HG03342 (cell line): ENCODE data around the gene MARCHF10.
"Not testable (repeated sequence)": the region's sequence is repeated elsewhere in the genome, so short reads cannot be mapped to it uniquely, and the experiment has no call there.

Experiments
- ATAC-seq: cut with Tn5 transposase; IDR thresholded peaks from one replicate; pipeline ENCODE4 v1.9.1; 2021; ENCODE audit warnings: mild to moderate bottlenecking, moderate library complexity; ENCODE audit not compliant: unreplicated experiment

Gene MARCHF10

GRCh38 chr17:62807812-62808575 lies at the start of gene MARCHF10:
MARCHF10 (minus strand) TSS chr17:62808314; CDS start chr17:62801735, 6,579 bp downstream.
- ATAC-seq = no peak

GRCh38 chr17:62857526-62857925 lies 49.4 kb upstream of the MARCHF10 start:
- no peak for ATAC-seq

- ATAC-seq = no peak
Observed at GRCh38 chr17:62856594-62856993, 48.5 kb upstream of the MARCHF10 start.

GRCh38 chr17:62855156-62855555 lies 47.0 kb upstream of the MARCHF10 start:
- no peak for ATAC-seq

DNA sequence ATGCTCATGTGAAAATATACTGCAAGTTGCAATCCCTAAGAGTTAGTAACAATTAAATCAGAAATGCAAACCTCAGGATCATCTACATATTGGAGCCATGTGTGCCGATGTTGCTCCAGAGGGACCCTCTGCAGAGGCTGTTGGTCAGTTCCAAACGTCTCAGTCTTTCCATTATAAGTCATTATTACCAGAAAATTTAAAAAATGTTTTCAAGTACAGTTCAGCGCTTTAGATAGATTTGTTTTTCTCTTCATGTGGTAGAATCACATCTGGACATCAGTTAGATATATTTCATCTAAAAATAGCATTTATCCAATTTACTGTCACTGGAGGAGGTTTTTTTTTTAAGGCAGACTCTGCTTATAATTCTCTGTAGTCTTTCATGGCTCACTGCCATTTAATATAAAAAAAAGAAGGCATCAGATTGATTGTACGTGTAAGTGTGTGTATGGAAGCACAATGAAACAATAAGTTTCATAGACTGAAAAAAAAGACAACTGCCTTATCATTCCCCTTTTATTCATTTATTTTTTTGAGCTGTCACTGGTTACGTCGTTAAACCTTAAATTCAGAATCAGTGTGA lies 46.1 kb upstream of the MARCHF10 start:
- no peak for ATAC-seq

GRCh38 chr17:62852195-62852594 lies 44.1 kb upstream of the MARCHF10 start:
- ATAC-seq = no peak

DNA sequence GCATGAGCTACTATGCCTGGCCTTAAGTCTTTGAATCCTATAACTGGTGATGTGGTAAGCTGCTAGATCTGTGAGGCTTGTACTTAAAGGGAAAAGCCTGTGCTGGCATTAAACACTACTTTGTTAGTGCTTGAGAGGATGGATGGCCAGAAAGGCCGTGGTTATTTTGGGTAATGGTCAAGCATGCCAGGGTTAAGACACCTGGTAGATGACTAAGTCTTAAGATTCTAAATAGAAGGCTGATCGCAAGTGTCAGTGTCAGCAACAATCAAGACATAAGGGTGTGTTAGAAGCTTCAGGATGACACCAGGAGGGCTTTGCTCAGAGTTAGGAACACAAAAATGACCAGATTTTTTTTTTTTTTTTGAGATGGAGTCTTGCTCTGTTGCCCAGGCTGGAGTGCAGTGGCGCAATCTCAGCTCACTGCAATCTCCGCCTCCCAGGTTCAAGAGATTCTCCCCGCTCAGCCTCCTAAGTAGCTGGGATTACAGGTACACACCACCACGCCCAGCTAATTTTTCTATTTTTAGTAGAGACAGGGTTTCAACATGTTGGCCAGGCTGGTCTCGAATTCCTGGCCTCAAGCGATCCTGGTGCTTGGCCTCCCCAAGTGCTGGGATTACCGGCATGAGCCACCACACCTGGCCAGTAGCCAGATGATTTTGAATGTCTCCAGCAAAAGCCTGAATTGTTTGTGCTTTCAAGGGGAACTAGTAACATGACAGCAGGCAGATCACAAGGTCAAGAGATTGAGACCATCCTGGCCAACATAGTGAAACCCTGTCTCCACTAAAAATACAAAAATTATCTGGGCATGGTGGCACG lies 41.7 kb upstream of the MARCHF10 start:
- not testable (repeated sequence) for ATAC-seq

DNA sequence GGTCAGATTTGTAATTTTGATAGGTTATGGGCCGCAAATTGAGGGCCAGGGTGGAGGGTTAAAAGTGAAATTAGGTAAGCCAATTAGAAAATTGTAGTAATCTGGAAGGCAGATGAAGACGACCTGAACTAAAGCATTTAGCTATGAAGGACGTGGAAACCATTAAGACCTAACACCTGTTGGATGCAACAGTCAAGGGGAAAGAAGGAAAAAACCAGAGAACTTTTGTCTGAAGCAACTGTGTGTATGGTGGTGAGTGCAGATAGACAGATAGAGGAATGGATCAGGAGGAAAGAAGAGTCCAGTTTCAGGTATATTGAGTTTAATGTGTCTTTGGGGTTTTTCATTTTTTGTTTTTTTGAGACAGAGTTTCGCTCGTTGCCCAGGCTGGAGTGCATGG lies 40.2 kb upstream of the MARCHF10 start:
- no peak for ATAC-seq

DNA sequence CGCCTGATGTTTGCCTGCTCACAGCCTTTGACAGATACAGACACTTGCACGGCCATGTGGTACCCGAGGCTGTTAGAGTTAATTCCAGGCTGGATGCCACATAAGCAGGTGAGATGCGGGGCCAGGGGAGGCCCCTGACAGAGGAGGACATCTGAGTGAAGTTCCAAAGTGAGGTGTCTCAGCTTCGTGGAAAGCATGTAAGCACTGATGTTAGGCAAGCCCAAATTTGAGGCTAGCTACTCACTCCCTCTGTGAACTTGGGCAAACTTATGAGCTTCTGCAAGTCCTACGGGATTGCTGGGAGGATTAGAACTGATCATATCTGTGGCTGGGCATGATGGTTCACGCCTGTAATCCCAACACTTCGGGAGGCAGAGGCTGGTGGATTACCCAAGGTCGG lies 39.3 kb upstream of the MARCHF10 start:
- no peak for ATAC-seq

DNA sequence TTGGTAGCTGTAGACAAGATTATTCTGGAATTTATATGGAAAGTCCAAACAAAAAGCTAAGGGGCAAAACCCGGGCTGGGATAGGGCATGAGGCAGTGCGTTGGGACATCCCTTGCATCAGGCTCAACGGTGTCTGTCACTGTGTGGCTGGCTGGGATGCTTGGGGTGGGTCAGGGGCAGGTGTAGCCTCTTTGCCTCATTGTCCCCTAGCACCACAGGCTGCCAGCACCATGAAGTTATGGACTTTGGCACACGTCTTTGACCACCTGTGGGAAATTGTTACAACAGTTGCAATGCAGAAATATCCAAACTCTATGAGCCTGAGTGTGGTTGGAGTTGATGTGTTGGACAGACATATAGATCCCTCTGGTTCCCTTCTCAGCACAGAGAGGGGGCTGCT lies 32.8 kb upstream of the MARCHF10 start:
- ATAC-seq = no peak

- ATAC-seq = not testable (repeated sequence)
Observed at GRCh38 chr17:62833816-62834215, 25.7 kb upstream of the MARCHF10 start.

DNA sequence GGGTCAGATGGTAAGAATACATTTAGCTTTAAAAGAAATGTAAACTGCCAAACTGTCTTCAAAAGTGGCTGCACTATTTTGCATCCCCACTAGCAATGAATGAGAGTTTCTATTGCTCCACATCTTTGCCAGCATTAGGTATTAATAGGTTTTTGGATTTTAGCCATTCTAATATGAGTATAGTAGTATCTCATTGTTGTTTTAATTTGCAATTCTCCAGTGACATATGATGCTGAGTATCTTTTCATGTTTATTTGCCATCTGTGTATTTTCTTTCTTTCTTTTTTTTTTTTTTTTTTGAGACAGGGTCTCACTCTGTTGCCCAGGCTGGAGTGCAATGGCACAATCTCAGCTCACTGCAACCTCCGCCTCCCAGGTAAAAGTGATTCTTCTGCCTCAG lies 24.3 kb upstream of the MARCHF10 start:
- ATAC-seq = no peak

DNA sequence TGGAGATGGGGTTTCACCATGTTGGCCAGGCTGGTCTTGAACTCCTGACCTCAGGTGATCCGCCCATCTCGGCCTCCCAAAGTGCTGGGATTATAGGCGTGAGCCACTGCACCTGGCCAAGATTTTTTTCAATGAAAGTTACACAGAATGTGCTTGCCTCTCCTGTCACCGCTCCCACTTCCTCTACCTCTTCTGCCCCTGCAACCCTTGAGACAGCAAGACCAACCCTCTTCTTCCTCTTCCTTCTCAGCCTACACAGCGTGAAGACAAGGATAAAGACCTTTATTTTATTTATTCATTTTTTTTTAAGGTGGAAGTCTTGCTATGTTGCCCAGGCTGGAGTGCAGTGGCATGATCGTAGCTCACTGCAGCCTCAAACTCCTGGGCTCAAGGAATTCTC lies 23.0 kb upstream of the MARCHF10 start:
- ATAC-seq = not testable (repeated sequence)

GRCh38 chr17:62827746-62828485 lies 19.8 kb upstream of the MARCHF10 start:
- no peak for ATAC-seq

- ATAC-seq = no peak
Observed at GRCh38 chr17:62826956-62827355, 18.8 kb upstream of the MARCHF10 start.

GRCh38 chr17:62825182-62825581 lies 17.1 kb upstream of the MARCHF10 start:
- ATAC-seq = no peak

- ATAC-seq = no peak
Observed at GRCh38 chr17:62824290-62825131, 16.4 kb upstream of the MARCHF10 start.

GRCh38 chr17:62823111-62823893 lies 15.2 kb upstream of the MARCHF10 start:
- no peak for ATAC-seq
